GM12878 (cell line): ENCODE results near the gene CAPZB. TPM values are rescaled to one million over a fixed set of nuclear protein-coding genes. Genes with fewer than 3 reads are reported as not detected.

Experiments used
- ATAC-seq: fragments of 200-7000 bp; cut with Tn5 transposase; 3 replicates; pipeline ENCODE4 v1.9.1; 2020; ENCODE audit warnings: mild to moderate bottlenecking, moderate library complexity
- BruUV-seq: library from RNA; stranded (reverse); fragments of 400-500 nt; replicated peaks from 2 replicates; lab custom pipeline; 2021; lab: Mats Ljungman, UMichigan
- CTCF ChIA-PET: fragments of 300-600 bp; sonication (Branson Sonifier 250); formaldehyde crosslinking; extraction: SDS; loops from one replicate; lab custom pipeline; 2021; ENCODE audit warnings: inconsistent platforms; lab: Yijun Ruan, JAX
- POLR2A ChIA-PET: fragments of 350-600 bp; formaldehyde crosslinking; extraction: SDS; loops from one replicate; lab custom pipeline; 2021; ENCODE audit warnings: inconsistent platforms; lab: Charles Lee
- RAD21 ChIA-PET: fragments of 300-600 bp; sonication (Branson Sonifier 250); formaldehyde crosslinking; loops from one replicate; lab custom pipeline; 2023; ENCODE audit warnings: antibody characterized with exemption; ENCODE audit not compliant: unreplicated experiment; lab: Charles Lee
- SMC1A ChIA-PET: fragments of 300-600 bp; sonication (Branson Sonifier 250); formaldehyde crosslinking; loops from one replicate; lab custom pipeline; 2023; ENCODE audit not compliant: unreplicated experiment, uncharacterized antibody; lab: Charles Lee
- DNase-seq: peaks from one replicate; pipeline ENCODE4 v3.0.0-alpha.2; 2011; ENCODE audit warnings: low read depth, low spot score
- FAIRE-seq: peaks from 3 replicates; lab custom pipeline; 2011; peaks lifted over from hg19 to GRCh38; lab: Jason Lieb, UNC
- H2AFZ ChIP-seq: 2 replicates; pipeline ENCODE4 v1.6.0; 2011; ENCODE audit warnings: low read depth, low read length, control low read depth; ENCODE audit not compliant: control insufficient read depth
- H3K27ac ChIP-seq: 2 replicates; pipeline ENCODE4 v1.5.1; 2011; ENCODE audit warnings: control low read depth; ENCODE audit not compliant: control insufficient read depth, insufficient read depth
- H3K27me3 ChIP-seq, 2 experiments: replicated peaks in 1 of 2; 2 replicates each; pipeline versions ENCODE4 v1.6.0 to v1.6.1; 2011; ENCODE audit warnings: low read length in 1 of 2; ENCODE audit not compliant: control insufficient read depth in 2 of 2, insufficient read depth in 2 of 2
- H3K36me3 ChIP-seq, 2 experiments: 2 replicates each; pipeline ENCODE4 v1.5.1; 2011; ENCODE audit warnings: low read length in 1 of 2; ENCODE audit not compliant: control insufficient read depth in 2 of 2, insufficient read depth in 2 of 2
- H3K4me1 ChIP-seq: 2 replicates; pipeline ENCODE4 v1.6.1; 2011; ENCODE audit warnings: mild to moderate bottlenecking, low read length, moderate library complexity, mixed read lengths; ENCODE audit not compliant: control insufficient read depth, insufficient read depth
- H3K4me2 ChIP-seq: 2 replicates; pipeline ENCODE4 v1.6.0; 2011; ENCODE audit warnings: control low read depth; ENCODE audit not compliant: control insufficient read depth, insufficient read depth
- H3K4me3 ChIP-seq: fragments of 200-600 bp; sonication (generic); 2 replicates; pipeline ENCODE4 v1.5.1; 2016
- H3K79me2 ChIP-seq: 2 replicates; pipeline ENCODE4 v1.6.0; 2011; ENCODE audit warnings: low read length; ENCODE audit not compliant: control insufficient read depth, insufficient read depth
- H3K9ac ChIP-seq: 2 replicates; pipeline ENCODE4 v1.8.0; 2011; ENCODE audit warnings: low read length, control low read depth, mixed read lengths; ENCODE audit not compliant: control insufficient read depth, insufficient read depth
- H3K9me3 ChIP-seq: replicated peaks from 3 replicates; pipeline ENCODE4 v1.5.1; 2011; ENCODE audit warnings: mild to moderate bottlenecking, low read length; ENCODE audit not compliant: control insufficient read depth, insufficient read depth
- H4K20me1 ChIP-seq: 2 replicates; pipeline ENCODE4 v1.6.0; 2011; ENCODE audit not compliant: control insufficient read depth, insufficient read depth
- EGR1 ChIP-seq, 2 experiments: IDR thresholded peaks; 1 replicate in 1 of 2; 2 replicates in 1 of 2; pipeline ENCODE4 v1.6.1; 2011 to 2012; ENCODE audit warnings: low read depth in 2 of 2, low read length in 2 of 2, borderline replicate concordance in 1 of 2, mild to moderate bottlenecking in 1 of 2, moderate library complexity in 1 of 2
- HDAC2 ChIP-seq: fragments of 200-600 bp; sonication (generic); IDR thresholded peaks from 2 replicates; pipeline ENCODE4 v1.6.1; 2017
- NR2C1 ChIP-seq: fragments of 450-650 bp; IDR thresholded peaks from 2 replicates; pipeline ENCODE4 v1.6.1; 2017; ENCODE audit warnings: antibody characterized with exemption, mild to moderate bottlenecking, moderate library complexity
- PML ChIP-seq: IDR thresholded peaks from 2 replicates; pipeline ENCODE4 v1.6.1; 2012; ENCODE audit warnings: low read length, inconsistent platforms
- POLR2A ChIP-seq: IDR thresholded peaks from 2 replicates; pipeline ENCODE4 v1.6.1; 2011; ENCODE audit warnings: low read depth, mild to moderate bottlenecking, low read length
- WRNIP1 ChIP-seq: IDR thresholded peaks from 2 replicates; pipeline ENCODE4 v1.6.1; 2011; ENCODE audit warnings: low read depth, low read length, improper control_type of control experiment, borderline replicate concordance
- ZZZ3 ChIP-seq: IDR thresholded peaks from 2 replicates; pipeline ENCODE4 v1.6.1; 2011; ENCODE audit warnings: low read depth; ENCODE audit not compliant: control insufficient read depth, insufficient read length
- WGBS: methylation state at CpG from one replicate; pipeline ENCODE4 v1.1.6; 2016; ENCODE audit warnings: low lambda C conversion rate; ENCODE audit not compliant: insufficient replicate concordance, insufficient coverage; ENCODE audit errors: missing lambda C conversion rate; 5-methylcytosine and 5-hydroxymethylcytosine counted together
- in situ Hi-C: fragments of 300-500 bp; cut with MboI; formaldehyde crosslinking; loops from 9 replicates; pipeline ENCODE4 v1.14.3; 2018; ENCODE audit warnings: mixed read lengths
- intact Hi-C: fragments of 100-400 bp; cut with micrococcal nuclease; formaldehyde crosslinking; loops from one replicate; pipeline ENCODE4 v1.14.2; 2022; ENCODE audit not compliant: unreplicated experiment
- polyA plus RNA-seq, 11 experiments: library from polyadenylated mRNA; depleted of rRNA in 4 of 11; unstranded in 6 of 11; stranded (reverse) in 5 of 11; fragments of >200 nt; fragmentation: Nextera tagmentation in 4 of 11; fragmentation: Illumina TruSeq in 1 of 11; extraction: Ambion mirVana in 4 of 11; extraction: Trizol in 1 of 11; gene quantifications; 1 replicate in 1 of 11; 2 replicates in 10 of 11; pipeline versions ENCODE4 v1.2.1 to v1.2.3, GENCODE V29; 2011 to 2016; ENCODE audit warnings: inconsistent platforms in 2 of 11, missing spikeins in 2 of 11, low read depth in 1 of 11
- total RNA-seq, 4 experiments: library from RNA; depleted of rRNA in 3 of 4; stranded (reverse); fragments of >200 nt in 3 of 4; fragmentation: Illumina TruSeq in 1 of 4; extraction: Trizol in 1 of 4; gene quantifications; 2 replicates each; pipeline versions ENCODE4 v1.2.1 to v1.2.3, GENCODE V29; 2013 to 2021
- TF ChIP-seq, protein P1 (sequence below): IDR thresholded peaks from 2 replicates; pipeline ENCODE4 v1.6.1; 2012; ENCODE audit warnings: improper control_type of control experiment, low read depth, low read length; ENCODE audit not compliant: insufficient replicate concordance

The CAPZB gene
- total and polyA plus RNA-seq, 10 of the 15 experiments (the other 5 are each of a cell fraction or from before 2014, with no cell fraction given) = 104 to 454 (median 213) TPM

GRCh38 chr1:19376428-19377372 lies 108.6 kb downstream of the CAPZB start:
- BruUV-seq = TSS peak; percentile 32
- DNase-seq (no peak), FAIRE-seq (no peak), ATAC-seq (no peak)
- no peaks in the 10 kb centered on the region for H3K9me3 ChIP-seq
- H3K79me2 ChIP-seq = no peaks in the 10 kb centered on the region
- in situ Hi-C loops (no loop called here), intact Hi-C loops (no loop called here)
- no peaks in the 10 kb centered on the region for H4K20me1 ChIP-seq
- ChIA-PET POLR2A (interaction anchor here (0.6 kb wide), 1 partner anchor 265 kb away, joined by 4 read pairs; no protein-coding TSS in a partner anchor), RAD21 (interaction anchor here (0.8 kb wide), 1 partner anchor 205 kb away, joined by 3 read pairs; no protein-coding TSS in a partner anchor), CTCF (interaction anchor here (0.6 to 1.3 kb wide), 4 partner anchors 14 to 207 kb away, joined by 3 to 4 read pairs (median 3); no protein-coding TSS in a partner anchor), SMC1A (interaction anchor here (0.6 to 2.0 kb wide), 5 partner anchors 14 to 205 kb away, joined by 3 to 5 read pairs (median 3); no protein-coding TSS in a partner anchor)
- WGBS = 96% methylated on average over 7 of the region's 7 CpGs
- no peak overlapping the region for H3K4me2 ChIP-seq
- peaks cover 20 to 49% of the 10 kb centered on the region in 2 experiments for H3K36me3 ChIP-seq
- no peak overlapping the region for H2AFZ ChIP-seq
- H3K27me3 ChIP-seq = no peaks in the 10 kb centered on the region
- TF ChIP-seq ZZZ3 = no peak
- TF ChIP-seq POLR2A = 0 out of 2 replicates have a peak, but pooled peaks have one; percentile 23
- H3K4me3 ChIP-seq = no peak overlapping the region
- no peak overlapping the region for H3K27ac ChIP-seq
- H3K9ac ChIP-seq = no peak overlapping the region
- H3K4me1 ChIP-seq = no peaks in the 10 kb centered on the region

GRCh38 chr1:19375631-19376400 lies 109.5 kb downstream of the CAPZB start:
- ChIA-PET CTCF (interaction anchor here (0.6 kb wide), 1 partner anchor 22 kb away, joined by 3 read pairs; no protein-coding TSS in a partner anchor), SMC1A (interaction anchor here (0.7 to 2.0 kb wide), 4 partner anchors 15 to 263 kb away, joined by 3 to 5 read pairs (median 4); no protein-coding TSS in a partner anchor)
- no peaks in the 10 kb centered on the region for H4K20me1 ChIP-seq
- no peak for TF ChIP-seq PML
- TF ChIP-seq NR2C1 = no peak
- no peak for TF ChIP-seq HDAC2
- TF ChIP-seq EGR1 (IDR thresholded peaks at IDR 0.05; ENCODE audit: borderline replicate concordance in 1 of 2, low read depth in 2 of 2, low read length in 2 of 2) = no peak
- no peak for TF ChIP-seq WRNIP1
- TF ChIP-seq, protein P1, sequence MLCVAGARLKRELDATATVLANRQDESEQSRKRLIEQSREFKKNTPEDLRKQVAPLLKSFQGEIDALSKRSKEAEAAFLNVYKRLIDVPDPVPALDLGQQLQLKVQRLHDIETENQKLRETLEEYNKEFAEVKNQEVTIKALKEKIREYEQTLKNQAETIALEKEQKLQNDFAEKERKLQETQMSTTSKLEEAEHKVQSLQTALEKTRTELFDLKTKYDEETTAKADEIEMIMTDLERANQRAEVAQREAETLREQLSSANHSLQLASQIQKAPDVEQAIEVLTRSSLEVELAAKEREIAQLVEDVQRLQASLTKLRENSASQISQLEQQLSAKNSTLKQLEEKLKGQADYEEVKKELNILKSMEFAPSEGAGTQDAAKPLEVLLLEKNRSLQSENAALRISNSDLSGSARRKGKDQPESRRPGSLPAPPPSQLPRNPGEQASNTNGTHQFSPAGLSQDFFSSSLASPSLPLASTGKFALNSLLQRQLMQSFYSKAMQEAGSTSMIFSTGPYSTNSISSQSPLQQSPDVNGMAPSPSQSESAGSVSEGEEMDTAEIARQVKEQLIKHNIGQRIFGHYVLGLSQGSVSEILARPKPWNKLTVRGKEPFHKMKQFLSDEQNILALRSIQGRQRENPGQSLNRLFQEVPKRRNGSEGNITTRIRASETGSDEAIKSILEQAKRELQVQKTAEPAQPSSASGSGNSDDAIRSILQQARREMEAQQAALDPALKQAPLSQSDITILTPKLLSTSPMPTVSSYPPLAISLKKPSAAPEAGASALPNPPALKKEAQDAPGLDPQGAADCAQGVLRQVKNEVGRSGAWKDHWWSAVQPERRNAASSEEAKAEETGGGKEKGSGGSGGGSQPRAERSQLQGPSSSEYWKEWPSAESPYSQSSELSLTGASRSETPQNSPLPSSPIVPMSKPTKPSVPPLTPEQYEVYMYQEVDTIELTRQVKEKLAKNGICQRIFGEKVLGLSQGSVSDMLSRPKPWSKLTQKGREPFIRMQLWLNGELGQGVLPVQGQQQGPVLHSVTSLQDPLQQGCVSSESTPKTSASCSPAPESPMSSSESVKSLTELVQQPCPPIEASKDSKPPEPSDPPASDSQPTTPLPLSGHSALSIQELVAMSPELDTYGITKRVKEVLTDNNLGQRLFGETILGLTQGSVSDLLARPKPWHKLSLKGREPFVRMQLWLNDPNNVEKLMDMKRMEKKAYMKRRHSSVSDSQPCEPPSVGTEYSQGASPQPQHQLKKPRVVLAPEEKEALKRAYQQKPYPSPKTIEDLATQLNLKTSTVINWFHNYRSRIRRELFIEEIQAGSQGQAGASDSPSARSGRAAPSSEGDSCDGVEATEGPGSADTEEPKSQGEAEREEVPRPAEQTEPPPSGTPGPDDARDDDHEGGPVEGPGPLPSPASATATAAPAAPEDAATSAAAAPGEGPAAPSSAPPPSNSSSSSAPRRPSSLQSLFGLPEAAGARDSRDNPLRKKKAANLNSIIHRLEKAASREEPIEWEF = no peak
- TF ChIP-seq, all 136 proteins: peak for 0
- DNase-seq (no peak), ATAC-seq (no peak), FAIRE-seq (no peak)
- 98% methylated on average over 6 of the region's 6 CpGs for WGBS
- no peak overlapping the region for H3K9ac ChIP-seq
- no peak overlapping the region for H3K4me2 ChIP-seq
- no peaks in the 10 kb centered on the region for H3K9me3 ChIP-seq
- H3K4me3 ChIP-seq = no peak overlapping the region
- H3K27me3 ChIP-seq = no peaks in the 10 kb centered on the region
- BruUV-seq = no TSS peak
- H3K36me3 ChIP-seq = peaks cover 22 to 52% of the 10 kb centered on the region in 2 experiments
- intact Hi-C loops (no loop called here), in situ Hi-C loops (no loop called here)
- ChIA-PET POLR2A (no interaction called here), RAD21 (no interaction called here)
- H3K27ac ChIP-seq = no peak overlapping the region
- no peak overlapping the region for H2AFZ ChIP-seq
- no peaks in the 10 kb centered on the region for H3K4me1 ChIP-seq
- H3K79me2 ChIP-seq = no peaks in the 10 kb centered on the region
